ENCODE measurements around the gene CLEC19A. TPM values are rescaled to one million over a fixed set of nuclear protein-coding genes. Genes with fewer than 3 reads are reported as not detected.

CLEC19A gene
- total RNA-seq, 1 experiment from 2014 or later, result not detected

DNA sequence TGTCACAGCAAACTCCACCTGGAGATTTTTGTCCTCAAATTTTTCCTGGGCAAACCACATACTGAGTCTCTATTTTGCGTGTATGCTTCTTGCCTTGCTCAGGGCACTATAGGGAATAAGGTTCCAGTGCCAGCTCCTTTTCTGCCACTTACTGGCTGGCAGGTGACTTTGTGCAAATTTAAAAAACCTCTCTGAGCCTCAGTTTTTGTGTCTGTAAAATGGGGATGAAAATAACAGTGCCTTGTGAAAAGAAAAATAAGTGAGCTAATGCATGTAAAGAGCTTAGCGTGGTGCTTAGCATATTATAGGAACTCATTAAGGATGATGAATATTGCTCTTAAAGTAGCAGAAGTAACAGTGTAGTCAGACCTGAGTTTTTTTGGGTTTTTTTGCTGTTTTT, 19.9 kb downstream of the CLEC19A start:
- intact Hi-C loops (cut with micrococcal nuclease; ENCODE audit: unreplicated experiment) (no loop called here), in situ Hi-C loops (cut with HindIII; ENCODE audit: low pct_unique_long_range_greater_than_20kb, low sequenced_read_pairs) (no loop called here)
- TF ChIP-seq CTCF (IDR thresholded peaks at IDR 0.05), result no peak
- no peak for TF ChIP-seq SIN3A (IDR thresholded peaks at IDR 0.05; ENCODE audit: borderline replicate concordance, insufficient read depth, low read depth, low read length)
- TF ChIP-seq POLR2AphosphoS5 (IDR thresholded peaks at IDR 0.05; ENCODE audit: low read depth, low read length), result no peak
- TF ChIP-seq, protein P1, sequence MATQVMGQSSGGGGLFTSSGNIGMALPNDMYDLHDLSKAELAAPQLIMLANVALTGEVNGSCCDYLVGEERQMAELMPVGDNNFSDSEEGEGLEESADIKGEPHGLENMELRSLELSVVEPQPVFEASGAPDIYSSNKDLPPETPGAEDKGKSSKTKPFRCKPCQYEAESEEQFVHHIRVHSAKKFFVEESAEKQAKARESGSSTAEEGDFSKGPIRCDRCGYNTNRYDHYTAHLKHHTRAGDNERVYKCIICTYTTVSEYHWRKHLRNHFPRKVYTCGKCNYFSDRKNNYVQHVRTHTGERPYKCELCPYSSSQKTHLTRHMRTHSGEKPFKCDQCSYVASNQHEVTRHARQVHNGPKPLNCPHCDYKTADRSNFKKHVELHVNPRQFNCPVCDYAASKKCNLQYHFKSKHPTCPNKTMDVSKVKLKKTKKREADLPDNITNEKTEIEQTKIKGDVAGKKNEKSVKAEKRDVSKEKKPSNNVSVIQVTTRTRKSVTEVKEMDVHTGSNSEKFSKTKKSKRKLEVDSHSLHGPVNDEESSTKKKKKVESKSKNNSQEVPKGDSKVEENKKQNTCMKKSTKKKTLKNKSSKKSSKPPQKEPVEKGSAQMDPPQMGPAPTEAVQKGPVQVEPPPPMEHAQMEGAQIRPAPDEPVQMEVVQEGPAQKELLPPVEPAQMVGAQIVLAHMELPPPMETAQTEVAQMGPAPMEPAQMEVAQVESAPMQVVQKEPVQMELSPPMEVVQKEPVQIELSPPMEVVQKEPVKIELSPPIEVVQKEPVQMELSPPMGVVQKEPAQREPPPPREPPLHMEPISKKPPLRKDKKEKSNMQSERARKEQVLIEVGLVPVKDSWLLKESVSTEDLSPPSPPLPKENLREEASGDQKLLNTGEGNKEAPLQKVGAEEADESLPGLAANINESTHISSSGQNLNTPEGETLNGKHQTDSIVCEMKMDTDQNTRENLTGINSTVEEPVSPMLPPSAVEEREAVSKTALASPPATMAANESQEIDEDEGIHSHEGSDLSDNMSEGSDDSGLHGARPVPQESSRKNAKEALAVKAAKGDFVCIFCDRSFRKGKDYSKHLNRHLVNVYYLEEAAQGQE (IDR thresholded peaks at IDR 0.05; ENCODE audit: insufficient read depth in 1 of 2, low read depth in 2 of 2, low read length in 1 of 2), result no peak
- TF ChIP-seq TCF7L2 (IDR thresholded peaks at IDR 0.05; ENCODE audit: low read depth, low read length), result no peak
- no peak for ATAC-seq
- Histone ChIP-seq H3K9me3 (ENCODE audit: control insufficient read depth, insufficient read depth, low read depth, low read length) (no peaks in the 10 kb centered on the region), H3K27ac (ENCODE audit: low read length) (no peak overlapping the region), H3K4me3 (ENCODE audit: low read depth in 2 of 2, low read length in 2 of 2) (no peak overlapping the region), H3K36me3 (ENCODE audit: control insufficient read depth, insufficient read depth, low read length) (no peaks in the 10 kb centered on the region), H3K4me1 (ENCODE audit: control insufficient read depth, insufficient read depth, low read length) (no peaks in the 10 kb centered on the region), H3K27me3 (ENCODE audit: control insufficient read depth, insufficient read depth, low read length) (no peaks in the 10 kb centered on the region)
- no TSS peak for BruUV-seq (replicated peaks)
- POLR2A ChIA-PET, result no interaction called here
- no peak for DNase-seq (ENCODE audit: low read depth, low spot score)
- CTCF ChIA-PET, result no interaction called here

DNA sequence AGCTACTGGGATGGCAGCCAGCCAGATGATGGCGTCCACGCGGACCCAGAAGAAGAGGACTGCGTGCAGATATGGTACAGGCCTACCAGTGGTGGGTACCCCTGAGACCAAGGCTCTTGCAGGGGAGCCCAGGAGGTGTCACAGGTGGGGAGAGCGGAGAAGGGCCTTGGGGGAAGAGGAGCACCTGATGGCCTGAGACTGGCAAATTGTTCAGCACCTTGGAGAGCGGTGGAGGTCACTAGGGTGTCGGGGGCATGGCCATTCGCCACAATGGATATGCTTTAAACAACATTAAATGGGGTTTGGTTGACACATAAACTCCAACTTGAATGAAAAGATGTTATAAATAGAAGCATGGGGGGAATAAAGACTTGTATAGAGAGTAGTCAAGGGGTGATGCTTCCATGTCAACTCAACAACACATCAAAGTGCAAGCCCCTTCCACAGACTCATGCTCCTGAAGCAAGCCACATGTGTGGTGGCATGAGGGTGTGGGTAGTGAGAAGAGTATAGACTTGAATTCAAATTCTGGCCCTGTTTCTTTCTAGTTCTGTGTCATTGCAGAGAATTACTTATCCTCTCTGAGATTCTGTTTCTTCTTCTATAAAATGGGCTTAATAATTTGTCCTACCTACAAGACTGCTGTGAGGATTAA, 22.2 kb downstream of the CLEC19A start:
- ATAC-seq (no peak), DNase-seq (ENCODE audit: low read depth, low spot score) (no peak)
- in situ Hi-C loops (cut with HindIII; ENCODE audit: low pct_unique_long_range_greater_than_20kb, low sequenced_read_pairs), result no loop called here
- Histone ChIP-seq H3K27me3 (ENCODE audit: control insufficient read depth, insufficient read depth, low read length) (no peaks in the 10 kb centered on the region), H3K36me3 (ENCODE audit: control insufficient read depth, insufficient read depth, low read length) (no peaks in the 10 kb centered on the region), H3K9me3 (ENCODE audit: control insufficient read depth, insufficient read depth, low read depth, low read length) (no peaks in the 10 kb centered on the region), H3K4me1 (ENCODE audit: control insufficient read depth, insufficient read depth, low read length) (no peaks in the 10 kb centered on the region), H3K4me3 (ENCODE audit: low read depth in 2 of 2, low read length in 2 of 2) (no peak overlapping the region), H3K27ac (ENCODE audit: low read length) (no peak overlapping the region)
- POLR2A ChIA-PET, result no interaction called here
- no TSS peak for BruUV-seq (replicated peaks)
- intact Hi-C loops (cut with micrococcal nuclease; ENCODE audit: unreplicated experiment), result no loop called here
- CTCF ChIA-PET, result no interaction called here
- TF ChIP-seq POLR2AphosphoS5 (IDR thresholded peaks at IDR 0.05; ENCODE audit: low read depth, low read length) (no peak), CTCF (IDR thresholded peaks at IDR 0.05) (no peak), TCF7L2 (IDR thresholded peaks at IDR 0.05; ENCODE audit: low read depth, low read length) (no peak), SIN3A (IDR thresholded peaks at IDR 0.05; ENCODE audit: borderline replicate concordance, insufficient read depth, low read depth, low read length) (no peak)
- TF ChIP-seq, protein P1 (IDR thresholded peaks at IDR 0.05; ENCODE audit: insufficient read depth in 1 of 2, low read depth in 2 of 2, low read length in 1 of 2), result peak; percentile 89 to 90

Measured in Panc1 (cell line).